HG03196 (cell line): ENCODE data around the gene HAUS5.

Source experiments
- ATAC-seq: cut with Tn5 transposase; IDR thresholded peaks from one replicate; pipeline ENCODE4 v1.9.1; 2021; ENCODE audit not compliant: unreplicated experiment

HAUS5 gene

DNA sequence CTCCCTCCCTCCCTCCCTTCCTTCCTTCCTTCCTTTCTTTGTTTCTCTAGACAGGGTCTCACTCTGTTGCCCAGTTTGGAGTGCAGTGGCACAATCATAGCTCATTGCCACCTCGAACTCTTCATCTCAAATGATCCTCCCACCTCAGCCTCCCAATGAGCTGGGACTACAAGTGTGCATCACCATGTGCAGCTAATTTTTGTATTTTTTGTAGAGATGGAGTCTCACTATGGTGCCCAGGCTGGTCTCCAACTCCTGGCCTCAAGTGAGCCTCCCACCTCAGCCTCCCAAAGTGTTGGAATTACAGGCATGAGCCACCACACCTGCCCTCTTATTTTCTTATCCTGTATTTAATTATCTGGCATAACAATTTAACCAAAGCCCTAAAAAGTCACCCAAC is 58.2 kb downstream of the HAUS5 start:
- no peak for ATAC-seq

DNA sequence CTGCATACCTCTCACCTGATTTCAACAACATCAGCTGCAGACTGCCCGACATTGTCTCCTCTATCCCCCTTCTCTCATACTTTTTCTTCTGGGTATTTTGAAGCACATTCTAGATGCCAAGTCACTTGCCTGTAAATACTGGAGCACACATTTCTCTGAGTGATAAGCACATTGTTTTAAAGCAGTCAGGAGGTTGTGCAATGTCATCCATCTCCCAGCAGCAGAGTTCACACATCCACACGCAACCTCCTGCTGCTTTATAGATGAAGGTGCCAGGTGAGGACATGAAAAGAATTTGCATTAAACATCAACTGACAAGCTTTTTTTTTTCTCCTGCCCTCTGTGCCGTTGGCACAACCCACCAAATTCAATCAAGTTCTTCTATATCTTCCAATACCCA is 59.3 kb downstream of the HAUS5 start:
- ATAC-seq: no peak

DNA sequence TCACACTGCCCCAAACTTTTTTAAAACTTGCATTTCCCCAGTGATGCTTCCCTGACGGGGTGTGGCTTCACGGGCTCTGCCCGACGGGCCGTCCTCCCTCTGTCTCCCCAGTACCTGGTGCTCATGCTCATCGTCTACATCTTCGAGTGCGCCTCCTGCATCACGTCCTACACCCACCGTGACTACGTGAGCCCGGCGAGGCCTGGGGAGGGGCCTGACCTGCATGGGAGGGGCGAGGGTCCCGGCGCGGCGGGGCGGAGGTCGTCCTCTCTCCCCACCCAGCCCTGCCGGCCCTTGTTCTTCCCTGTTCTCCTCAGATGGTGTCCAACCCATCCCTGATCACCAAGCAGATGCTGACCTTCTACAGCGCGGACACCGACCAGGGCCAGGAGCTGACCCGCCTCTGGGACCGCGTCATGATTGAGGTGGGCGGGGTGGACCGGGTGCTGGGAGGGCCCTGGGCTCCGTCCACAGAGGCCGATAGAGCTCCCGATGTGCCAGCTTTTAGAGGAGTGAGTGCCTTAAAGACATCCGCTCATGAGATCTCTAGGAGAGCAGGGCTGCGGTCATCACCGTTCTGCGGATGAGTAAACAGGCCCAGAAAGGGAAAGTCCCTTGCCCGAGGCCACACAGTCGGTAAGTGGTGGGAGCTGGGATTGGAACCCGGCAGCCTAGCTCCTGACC is 60.7 kb downstream of the HAUS5 start:
- ATAC-seq: no peak
